MCF 10A (cell line): ENCODE results near the gene IGF2BP3. TPM values are rescaled to one million over a fixed set of nuclear protein-coding genes. Genes with fewer than 3 reads are reported as not detected.

Experiments used
- BruUV-seq: library from RNA; stranded (reverse); fragments of 400-500 nt; replicated peaks from 2 replicates; lab custom pipeline; 2021; lab: Mats Ljungman, UMichigan
- CTCF ChIA-PET: fragments of 300-600 bp; sonication (Branson Sonifier 250); formaldehyde crosslinking; extraction: SDS; loops from one replicate; lab custom pipeline; 2021; ENCODE audit warnings: antibody characterized with exemption, inconsistent platforms; lab: Yijun Ruan, JAX
- POLR2A ChIA-PET: fragments of 300-600, 350-650 bp; sonication (Branson Sonifier 250); formaldehyde crosslinking; extraction: SDS; loops from one replicate; lab custom pipeline; 2020; ENCODE audit warnings: antibody characterized with exemption, inconsistent platforms; lab: Yijun Ruan, JAX
- DNase-seq: peaks from one replicate; pipeline ENCODE4 v3.0.0-alpha.2; 2018; ENCODE audit not compliant: unreplicated experiment
- H3K27ac Mint-ChIP-seq: one replicate; pipeline ENCODE4 v1.8.0; 2022; ENCODE audit warnings: mild to moderate bottlenecking, low read depth, mixed read lengths; ENCODE audit not compliant: unreplicated experiment
- H3K27me3 Mint-ChIP-seq: one replicate; pipeline ENCODE4 v1.8.0; 2022; ENCODE audit warnings: mixed read lengths; ENCODE audit not compliant: insufficient read depth, unreplicated experiment
- H3K36me3 Mint-ChIP-seq: one replicate; pipeline ENCODE4 v1.8.0; 2022; ENCODE audit warnings: mild to moderate bottlenecking, moderate library complexity, mixed read lengths; ENCODE audit not compliant: insufficient read depth, unreplicated experiment
- H3K4me1 Mint-ChIP-seq: one replicate; pipeline ENCODE4 v1.8.0; 2022; ENCODE audit warnings: mixed read lengths; ENCODE audit not compliant: insufficient read depth, unreplicated experiment
- H3K4me3 Mint-ChIP-seq: one replicate; pipeline ENCODE4 v1.8.0; 2022; ENCODE audit warnings: mild to moderate bottlenecking, moderate library complexity, mixed read lengths; ENCODE audit not compliant: unreplicated experiment
- H3K9me3 Mint-ChIP-seq: one replicate; pipeline ENCODE4 v1.8.0; 2022; ENCODE audit warnings: mixed read lengths; ENCODE audit not compliant: unreplicated experiment
- intact Hi-C: fragments of 100-400 bp; cut with micrococcal nuclease; formaldehyde crosslinking; loops from 2 replicates; pipeline ENCODE4 v1.14.1; 2022
- total RNA-seq: library from RNA; stranded (reverse); gene quantifications from 2 replicates; pipeline ENCODE4 v1.2.3, GENCODE V29; 2022
- TF ChIP-seq, protein P1 (sequence below): fragments of 200-600 bp; IDR thresholded peaks from one replicate; pipeline ENCODE4 v1.8.0; 2022; ENCODE audit warnings: antibody characterized with exemption, mild to moderate bottlenecking; ENCODE audit not compliant: unreplicated experiment

Gene IGF2BP3
- total RNA-seq, 1 experiment from 2014 or later = 29.8 TPM

- Mint-ChIP-seq H3K9me3 (no peaks in the 10 kb centered on the region), H3K27me3 (no peaks in the 10 kb centered on the region), H3K36me3 (no peaks in the 10 kb centered on the region), H3K4me1 (peaks cover 8% of the 10 kb centered on the region), H3K27ac (no peak overlapping the region), H3K4me3 (no peak overlapping the region)
- TF ChIP-seq, protein P1, sequence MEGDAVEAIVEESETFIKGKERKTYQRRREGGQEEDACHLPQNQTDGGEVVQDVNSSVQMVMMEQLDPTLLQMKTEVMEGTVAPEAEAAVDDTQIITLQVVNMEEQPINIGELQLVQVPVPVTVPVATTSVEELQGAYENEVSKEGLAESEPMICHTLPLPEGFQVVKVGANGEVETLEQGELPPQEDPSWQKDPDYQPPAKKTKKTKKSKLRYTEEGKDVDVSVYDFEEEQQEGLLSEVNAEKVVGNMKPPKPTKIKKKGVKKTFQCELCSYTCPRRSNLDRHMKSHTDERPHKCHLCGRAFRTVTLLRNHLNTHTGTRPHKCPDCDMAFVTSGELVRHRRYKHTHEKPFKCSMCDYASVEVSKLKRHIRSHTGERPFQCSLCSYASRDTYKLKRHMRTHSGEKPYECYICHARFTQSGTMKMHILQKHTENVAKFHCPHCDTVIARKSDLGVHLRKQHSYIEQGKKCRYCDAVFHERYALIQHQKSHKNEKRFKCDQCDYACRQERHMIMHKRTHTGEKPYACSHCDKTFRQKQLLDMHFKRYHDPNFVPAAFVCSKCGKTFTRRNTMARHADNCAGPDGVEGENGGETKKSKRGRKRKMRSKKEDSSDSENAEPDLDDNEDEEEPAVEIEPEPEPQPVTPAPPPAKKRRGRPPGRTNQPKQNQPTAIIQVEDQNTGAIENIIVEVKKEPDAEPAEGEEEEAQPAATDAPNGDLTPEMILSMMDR = no peak
- ChIA-PET CTCF (interaction anchor here (0.6 to 1.8 kb wide), 8 partner anchors 11 to 252 kb away, joined by 3 to 8 read pairs (median 4); no protein-coding TSS in a partner anchor), POLR2A (interaction anchor here (0.7 to 1.3 kb wide), 2 partner anchors 14 to 237 kb away, joined by 4 read pairs; no protein-coding TSS in a partner anchor)
- DNase-seq = no peak
- intact Hi-C loops = no loop called here
- no TSS peak for BruUV-seq
Measured at GRCh38 chr7:23293500-23294073, 176.7 kb downstream of the IGF2BP3 start.

GRCh38 chr7:23292623-23293022 is 177.7 kb downstream of the IGF2BP3 start:
- TF ChIP-seq, protein P1 = no peak
- H3K4me3 Mint-ChIP-seq = no peak overlapping the region
- DNase-seq = no peak
- POLR2A ChIA-PET = no interaction called here
- CTCF ChIA-PET = interaction anchor here (0.6 to 1.8 kb wide), 4 partner anchors 10 to 251 kb away, joined by 3 to 6 read pairs (median 4); no protein-coding TSS in a partner anchor
- intact Hi-C loops = no loop called here
- H3K9me3 Mint-ChIP-seq = no peaks in the 10 kb centered on the region
- no TSS peak for BruUV-seq
- H3K36me3 Mint-ChIP-seq = no peaks in the 10 kb centered on the region
- H3K27me3 Mint-ChIP-seq = no peaks in the 10 kb centered on the region
- peaks cover 5% of the 10 kb centered on the region for H3K4me1 Mint-ChIP-seq
- H3K27ac Mint-ChIP-seq = no peak overlapping the region

GRCh38 chr7:23291957-23292560 is 178.2 kb downstream of the IGF2BP3 start:
- ChIA-PET CTCF (interaction anchor here (0.6 to 1.8 kb wide), 4 partner anchors 12 to 256 kb away, joined by 3 to 6 read pairs (median 4); no protein-coding TSS in a partner anchor), POLR2A (no interaction called here)
- BruUV-seq = no TSS peak
- Mint-ChIP-seq H3K9me3 (no peaks in the 10 kb centered on the region), H3K4me3 (no peak overlapping the region), H3K36me3 (no peaks in the 10 kb centered on the region), H3K27me3 (no peaks in the 10 kb centered on the region), H3K4me1 (peaks cover 5% of the 10 kb centered on the region), H3K27ac (no peak overlapping the region)
- TF ChIP-seq, protein P1 = no peak
- no peak for DNase-seq
- intact Hi-C loops = no loop called here

GRCh38 chr7:23290993-23291392 is 179.3 kb downstream of the IGF2BP3 start:
- POLR2A ChIA-PET = interaction anchor here (0.7 kb wide), 1 partner anchor 139 kb away, joined by 3 read pairs; no protein-coding TSS in a partner anchor
- intact Hi-C loops = no loop called here
- no peak overlapping the region for H3K27ac Mint-ChIP-seq
- H3K9me3 Mint-ChIP-seq = no peaks in the 10 kb centered on the region
- no peak overlapping the region for H3K4me3 Mint-ChIP-seq
- DNase-seq = no peak
- CTCF ChIA-PET = interaction anchor here (1.0 kb wide), 2 partner anchors 14 to 29 kb away, joined by 3 to 4 read pairs; no protein-coding TSS in a partner anchor
- no peaks in the 10 kb centered on the region for H3K27me3 Mint-ChIP-seq
- no peaks in the 10 kb centered on the region for H3K36me3 Mint-ChIP-seq
- H3K4me1 Mint-ChIP-seq = peaks cover 5% of the 10 kb centered on the region
- TF ChIP-seq, protein P1 = no peak
- no TSS peak for BruUV-seq
